ENCODE data around the gene APOL4.
"Not testable (repeated sequence)": the region's sequence is repeated elsewhere in the genome, so short reads cannot be mapped to it uniquely, and the experiment has no call there.

APOL4 gene

GRCh38 chr22:36204632-36205015 lies 3.0 kb upstream of the APOL4 start:
- no peak for DNase-seq

GRCh38 chr22:36204001-36204631 lies 2.5 kb upstream of the APOL4 start:
- DNase-seq: no peak

GRCh38 chr22:36203441-36203840 lies 1.8 kb upstream of the APOL4 start:
- not testable (repeated sequence) for DNase-seq

GRCh38 chr22:36202906-36203305 lies 1.3 kb upstream of the APOL4 start:
- DNase-seq: not testable (repeated sequence)

GRCh38 chr22:36201025-36201424 lies 584 bp downstream of the APOL4 start:
- DNase-seq: not testable (repeated sequence)

- no peak for DNase-seq
These were observed 2.5 kb downstream of the APOL4 start for GRCh38 chr22:36199001-36199551.

- DNase-seq: no peak
These were observed 3.1 kb downstream of the APOL4 start for GRCh38 chr22:36198536-36198935.

GRCh38 chr22:36197514-36198146 lies 4.0 kb downstream of the APOL4 start:
- DNase-seq: no peak

- DNase-seq: no peak
These were observed 4.6 kb downstream of the APOL4 start for GRCh38 chr22:36197065-36197440.

- no peak for DNase-seq
These were observed 5.2 kb downstream of the APOL4 start for GRCh38 chr22:36196254-36197064.

- DNase-seq: no peak
These were observed 6.6 kb downstream of the APOL4 start for GRCh38 chr22:36194971-36195370.

- no peak for DNase-seq
These were observed 7.2 kb downstream of the APOL4 start for GRCh38 chr22:36194385-36194784.

GRCh38 chr22:36193577-36193976 lies 8.0 kb downstream of the APOL4 start:
- no peak for DNase-seq

GRCh38 chr22:36193171-36193570 lies 8.4 kb downstream of the APOL4 start:
- DNase-seq: no peak

GRCh38 chr22:36192542-36192941 lies 9.1 kb downstream of the APOL4 start:
- DNase-seq: no peak

- DNase-seq: no peak
These were observed 10.3 kb downstream of the APOL4 start for GRCh38 chr22:36191106-36191836.

GRCh38 chr22:36187862-36188261 lies 13.7 kb downstream of the APOL4 start:
- not testable (repeated sequence) for DNase-seq

- DNase-seq: no peak
These were observed 15.6 kb downstream of the APOL4 start for GRCh38 chr22:36185828-36186624.

GRCh38 chr22:36184433-36185025 lies 17.1 kb downstream of the APOL4 start:
- no peak for DNase-seq

- DNase-seq: no peak
These were observed 18.2 kb downstream of the APOL4 start for GRCh38 chr22:36183446-36183845.

GRCh38 chr22:36182857-36183256 lies 18.8 kb downstream of the APOL4 start:
- DNase-seq: no peak

GRCh38 chr22:36182056-36182455 lies 19.6 kb downstream of the APOL4 start:
- no peak for DNase-seq
